PC-9 (cell line): ENCODE data around the gene PICALM. TPM values are rescaled to one million over a fixed set of nuclear protein-coding genes. Genes with fewer than 3 reads are reported as not detected.

Experiments
- BruUV-seq: library from RNA; stranded (reverse); fragments of 400-500 nt; replicated peaks from 2 replicates; lab custom pipeline; 2021; lab: Mats Ljungman, UMichigan
- CTCF ChIA-PET: fragments of 300-600 bp; sonication (Branson Sonifier 250); formaldehyde crosslinking; loops from one replicate; lab custom pipeline; 2022; ENCODE audit warnings: antibody characterized with exemption; lab: Charles Lee
- POLR2A ChIA-PET: fragments of 300-600 bp; sonication (Branson Sonifier 250); formaldehyde crosslinking; loops from one replicate; lab custom pipeline; 2022; ENCODE audit warnings: antibody characterized with exemption; ENCODE audit not compliant: unreplicated experiment; lab: Charles Lee
- DNase-seq, 2 experiments: peaks; one replicate each; pipeline versions ENCODE4 v3.0.0 to v3.0.0-alpha.2; 2015 to 2022; ENCODE audit warnings: mixed read lengths in 1 of 2
- H2AFZ ChIP-seq: fragments of 200-600 bp; sonication (generic); 2 replicates; pipeline ENCODE4 v1.8.1; 2017; ENCODE audit warnings: antibody characterized with exemption
- H3F3A ChIP-seq: fragments of 200-600 bp; sonication (generic); 2 replicates; pipeline ENCODE4 v1.8.1; 2017; ENCODE audit warnings: antibody characterized with exemption, mild to moderate bottlenecking, low read depth; ENCODE audit not compliant: insufficient read depth
- H3K27ac ChIP-seq: fragments of 200-600 bp; sonication (generic); 2 replicates; pipeline ENCODE4 v1.6.1; 2016; ENCODE audit warnings: mixed run types
- H3K27me3 ChIP-seq: fragments of 200-600 bp; sonication (generic); 2 replicates; pipeline ENCODE4 v1.6.1; 2016; ENCODE audit warnings: low read depth, mixed run types; ENCODE audit not compliant: insufficient read depth
- H3K36me3 ChIP-seq: fragments of 200-600 bp; sonication (generic); 2 replicates; pipeline ENCODE4 v1.6.1; 2016; ENCODE audit warnings: low read depth, mixed run types
- H3K4me1 ChIP-seq: fragments of 200-600 bp; sonication (generic); replicated peaks from 2 replicates; pipeline ENCODE4 v1.6.1; 2016; ENCODE audit warnings: mixed run types; ENCODE audit not compliant: insufficient read depth
- H3K4me2 ChIP-seq: fragments of 200-600 bp; sonication (generic); 2 replicates; pipeline ENCODE4 v1.6.1; 2017; ENCODE audit warnings: mixed run types
- H3K4me3 ChIP-seq: fragments of 200-600 bp; sonication (generic); 2 replicates; pipeline ENCODE4 v1.6.1; 2016; ENCODE audit warnings: mixed run types
- H3K79me2 ChIP-seq: fragments of 200-600 bp; sonication (generic); 2 replicates; pipeline ENCODE4 v1.6.1; 2017; ENCODE audit warnings: low read depth, mixed run types
- H3K9me2 ChIP-seq: fragments of 200-600 bp; sonication (generic); 2 replicates; pipeline ENCODE4 v1.8.1; 2017; ENCODE audit warnings: mild to moderate bottlenecking; ENCODE audit not compliant: insufficient read depth
- H3K9me3 ChIP-seq: fragments of 200-600 bp; sonication (generic); 2 replicates; pipeline ENCODE4 v1.8.1; 2016; ENCODE audit warnings: low read depth; ENCODE audit not compliant: insufficient read depth
- H4K20me1 ChIP-seq: fragments of 200-600 bp; sonication (generic); 2 replicates; pipeline ENCODE4 v1.8.1; 2017; ENCODE audit not compliant: insufficient read depth
- EZH2 ChIP-seq: fragments of 200-600 bp; sonication (generic); IDR thresholded peaks from 2 replicates; pipeline ENCODE4 v1.8.0; 2017; ENCODE audit warnings: antibody characterized with exemption, low read depth
- intact Hi-C: fragments of 100-400 bp; cut with micrococcal nuclease; formaldehyde crosslinking; loops from one replicate; pipeline ENCODE4 v1.10.0; 2022; ENCODE audit not compliant: unreplicated experiment
- total RNA-seq: library from RNA; stranded (reverse); gene quantifications from 2 replicates; pipeline ENCODE4 v1.2.3, GENCODE V29; 2021
- TF ChIP-seq, protein P1 (sequence below): fragments of 200-600 bp; sonication (generic); conservative IDR thresholded peaks from 2 replicates; pipeline ENCODE4 v1.6.1; 2017; ENCODE audit warnings: mixed run types, antibody characterized with exemption, mild to moderate bottlenecking, moderate library complexity

The PICALM gene
- total RNA-seq, 1 experiment from 2014 or later = 116 TPM

DNA sequence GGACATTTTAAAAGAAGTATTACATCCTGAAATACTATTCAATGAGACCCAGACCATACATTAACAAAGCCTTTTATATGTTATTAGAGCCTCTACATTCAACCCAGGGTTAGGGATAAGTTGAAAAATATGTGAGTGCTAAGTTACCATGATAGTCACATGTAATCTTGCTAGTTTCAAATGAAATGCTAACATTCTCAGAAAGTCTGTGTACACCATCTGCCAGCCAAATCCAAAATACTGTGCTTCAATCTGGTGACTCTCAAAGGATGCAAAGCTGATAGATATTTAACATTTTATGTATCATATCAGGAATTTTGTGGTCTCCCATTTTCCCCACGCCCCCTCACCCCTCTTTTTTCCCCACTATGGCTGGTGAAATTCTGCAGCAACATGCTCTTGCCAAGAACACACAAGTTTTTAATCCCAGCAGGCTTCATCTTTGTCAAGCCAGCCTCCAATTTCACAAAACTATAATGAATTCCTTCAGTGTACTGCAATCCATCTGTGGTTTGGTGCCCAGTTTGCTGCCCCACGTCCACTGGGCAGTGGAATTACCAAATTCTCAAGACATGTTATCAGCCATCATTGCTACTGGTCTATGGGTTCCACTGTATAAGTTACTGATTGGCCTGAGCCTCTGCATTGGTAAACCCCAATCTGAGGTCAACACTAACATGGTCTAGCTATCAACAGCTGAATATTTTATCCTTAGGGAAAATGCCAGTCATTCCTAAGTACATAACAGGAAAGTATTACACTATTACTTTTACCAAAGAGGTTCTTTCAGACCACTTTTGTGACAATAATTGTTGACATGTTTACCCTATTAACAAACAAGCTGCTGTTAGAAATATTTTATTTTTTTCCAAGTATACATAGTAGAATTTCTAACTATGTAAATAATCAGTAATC is 1.5 kb upstream of the PICALM start:
- peaks cover 22% of the 10 kb centered on the region for H3F3A ChIP-seq
- H4K20me1 ChIP-seq = peaks cover 29% of the 10 kb centered on the region
- peak overlapping the region; percentile 86 for H3K4me2 ChIP-seq
- no peaks in the 10 kb centered on the region for H3K9me2 ChIP-seq
- intact Hi-C loops = no loop called here
- H3K27me3 ChIP-seq = no peaks in the 10 kb centered on the region
- peak overlapping the region; percentile 99 for H3K27ac ChIP-seq
- ChIA-PET POLR2A (interaction anchor here (1.2 kb wide), 1 partner anchor 104 kb away, joined by 3 read pairs; no protein-coding TSS in a partner anchor), CTCF (interaction anchor here (0.7 to 1.3 kb wide), 3 partner anchors 28 to 104 kb away, joined by 3 to 7 read pairs (median 6); no protein-coding TSS in a partner anchor)
- no peaks in the 10 kb centered on the region; the same call in 1 of the 2 replicates for H3K9me3 ChIP-seq
- no peaks in the 10 kb centered on the region for H3K36me3 ChIP-seq
- peaks cover 28% of the 10 kb centered on the region for H3K4me1 ChIP-seq
- peak overlapping the region; percentile 60 for H3K4me3 ChIP-seq
- no peak for DNase-seq
- no TSS peak for BruUV-seq
- H3K79me2 ChIP-seq = peaks cover 33% of the 10 kb centered on the region
- peak overlapping the region; percentile 69 for H2AFZ ChIP-seq
- TF ChIP-seq EZH2 = no peak
- TF ChIP-seq, protein P1, sequence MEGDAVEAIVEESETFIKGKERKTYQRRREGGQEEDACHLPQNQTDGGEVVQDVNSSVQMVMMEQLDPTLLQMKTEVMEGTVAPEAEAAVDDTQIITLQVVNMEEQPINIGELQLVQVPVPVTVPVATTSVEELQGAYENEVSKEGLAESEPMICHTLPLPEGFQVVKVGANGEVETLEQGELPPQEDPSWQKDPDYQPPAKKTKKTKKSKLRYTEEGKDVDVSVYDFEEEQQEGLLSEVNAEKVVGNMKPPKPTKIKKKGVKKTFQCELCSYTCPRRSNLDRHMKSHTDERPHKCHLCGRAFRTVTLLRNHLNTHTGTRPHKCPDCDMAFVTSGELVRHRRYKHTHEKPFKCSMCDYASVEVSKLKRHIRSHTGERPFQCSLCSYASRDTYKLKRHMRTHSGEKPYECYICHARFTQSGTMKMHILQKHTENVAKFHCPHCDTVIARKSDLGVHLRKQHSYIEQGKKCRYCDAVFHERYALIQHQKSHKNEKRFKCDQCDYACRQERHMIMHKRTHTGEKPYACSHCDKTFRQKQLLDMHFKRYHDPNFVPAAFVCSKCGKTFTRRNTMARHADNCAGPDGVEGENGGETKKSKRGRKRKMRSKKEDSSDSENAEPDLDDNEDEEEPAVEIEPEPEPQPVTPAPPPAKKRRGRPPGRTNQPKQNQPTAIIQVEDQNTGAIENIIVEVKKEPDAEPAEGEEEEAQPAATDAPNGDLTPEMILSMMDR = no peak

DNA sequence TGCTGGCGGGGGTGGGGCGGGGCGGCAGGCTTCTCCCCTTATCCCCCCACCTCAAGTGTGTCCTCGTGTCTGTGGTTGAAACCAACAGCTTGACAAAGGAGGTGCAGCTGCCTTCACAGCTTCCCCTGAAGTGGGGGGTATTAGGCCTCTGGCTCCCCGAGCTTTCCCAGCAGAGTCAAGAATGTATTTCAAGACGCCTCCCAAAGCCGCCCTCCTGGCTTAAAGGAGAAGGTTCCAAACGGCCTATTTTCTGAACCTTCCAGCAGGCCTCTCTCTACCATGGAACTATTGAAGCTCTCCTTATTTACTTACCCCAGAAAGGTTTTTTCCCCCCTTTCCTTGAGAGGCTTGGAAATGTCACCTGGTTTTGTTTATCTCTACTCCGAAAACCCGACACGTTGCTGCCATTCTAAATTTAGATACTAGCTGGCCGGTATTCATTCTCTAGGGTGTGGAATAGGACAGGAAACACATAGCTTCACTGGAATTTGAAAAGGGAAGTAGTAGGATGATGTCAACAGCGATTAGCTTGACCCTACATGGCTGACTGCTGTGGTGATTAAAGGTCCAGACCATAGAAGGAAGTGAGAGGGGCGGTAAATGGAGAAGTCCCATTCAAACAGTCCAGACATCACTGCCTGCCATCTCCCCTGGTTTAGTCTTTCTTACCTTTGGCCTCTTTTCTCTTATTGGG is 671 bp upstream of the PICALM start:
- Histone ChIP-seq H3F3A (peaks cover 22% of the 10 kb centered on the region), H3K9me3 (no peaks in the 10 kb centered on the region; the same call in 1 of the 2 replicates), H3K9me2 (no peaks in the 10 kb centered on the region), H4K20me1 (peaks cover 34% of the 10 kb centered on the region), H3K27me3 (no peaks in the 10 kb centered on the region), H3K79me2 (peaks cover 41% of the 10 kb centered on the region), H3K4me1 (peaks cover 37% of the 10 kb centered on the region), H3K4me2 (peak overlapping the region; percentile 86), H2AFZ (peak overlapping the region; percentile 69), H3K27ac (peak overlapping the region; percentile 99), H3K4me3 (peak overlapping the region; percentile 60), H3K36me3 (no peaks in the 10 kb centered on the region)
- peak; percentile 48 to 99 for DNase-seq
- POLR2A ChIA-PET = interaction anchor here (0.6 to 1.2 kb wide), 12 partner anchors 8 to 968 kb away, joined by 3 to 19 read pairs (median 6); partner anchors contain the start of genes FZD4 and TMEM135
- intact Hi-C loops = loop anchor here (1.0 kb wide), 4 partner anchors 91 to 176 kb away; no protein-coding TSS in a partner anchor
- CTCF ChIA-PET = interaction anchor here (0.6 to 1.3 kb wide), 5 partner anchors 28 to 1501 kb away, joined by 3 to 7 read pairs (median 5); no protein-coding TSS in a partner anchor
- TF ChIP-seq EZH2 = no peak
- TF ChIP-seq, protein P1 = no peak
- BruUV-seq = TSS peak; percentile 93
